Activated T-cell treated with anti-CD3 and anti-CD28 coated beads, Interleukin-2, amount 50 U/mL, for 24 hours (primary cell): ENCODE measurements around the gene ETHE1.

Experiments used
- DNase-seq: peaks from one replicate; pipeline ENCODE4 v3.0.0-alpha.2; 2020
- H3K27ac Mint-ChIP-seq: 2 replicates; pipeline ENCODE4 v1.8.0; 2020; ENCODE audit warnings: mild to moderate bottlenecking, mixed read lengths
- H3K27me3 Mint-ChIP-seq: 2 replicates; pipeline ENCODE4 v1.8.0; 2020; ENCODE audit warnings: mixed read lengths
- H3K36me3 Mint-ChIP-seq: 2 replicates; pipeline ENCODE4 v1.8.0; 2020; ENCODE audit warnings: low read depth, mixed read lengths
- H3K4me1 Mint-ChIP-seq: 2 replicates; pipeline ENCODE4 v1.8.0; 2020; ENCODE audit warnings: low read depth, mixed read lengths
- H3K4me3 Mint-ChIP-seq: 2 replicates; pipeline ENCODE4 v1.8.0; 2020; ENCODE audit warnings: mild to moderate bottlenecking, moderate library complexity, mixed read lengths
- H3K9me3 Mint-ChIP-seq: 2 replicates; pipeline ENCODE4 v1.8.0; 2020; ENCODE audit warnings: mixed read lengths

The ETHE1 gene

GRCh38 chr19:43463381-43464133, 63.4 kb downstream of the ETHE1 start:
- peaks cover 55% of the 10 kb centered on the region for H3K4me1 Mint-ChIP-seq
- peak; percentile 99 for DNase-seq

DNA sequence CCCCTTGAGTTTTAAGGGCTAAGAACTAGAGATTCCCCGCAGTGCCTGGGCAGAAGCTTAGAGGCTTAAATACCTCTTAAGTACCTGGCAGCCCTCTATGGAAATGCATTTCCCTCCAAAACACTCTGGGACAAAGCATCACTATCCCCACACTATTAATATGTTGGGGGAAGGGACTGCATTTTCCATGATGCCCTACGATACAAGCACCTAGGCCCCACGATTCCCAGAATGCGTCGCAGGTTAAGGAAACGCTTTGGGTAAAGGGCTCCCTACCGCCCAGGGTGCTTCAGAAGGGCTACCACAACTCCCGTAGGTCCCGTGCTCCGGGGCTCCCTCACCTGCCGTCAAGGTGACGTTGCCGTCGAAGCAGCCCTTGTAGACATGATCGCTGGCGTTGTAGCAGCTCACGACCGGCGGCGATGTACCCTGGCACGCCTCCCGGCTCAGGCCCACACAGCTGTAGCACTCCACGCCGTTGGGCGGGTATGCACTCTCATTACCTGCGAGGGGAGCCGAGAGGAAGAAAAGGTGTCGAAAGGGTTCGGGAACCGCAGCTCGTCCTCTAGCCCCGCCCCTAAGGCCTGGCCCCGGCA, 64.1 kb downstream of the ETHE1 start:
- peak overlapping the region; percentile 86 for H3K4me3 Mint-ChIP-seq
- peak overlapping the region; percentile 98 for H3K27ac Mint-ChIP-seq
- H3K4me1 Mint-ChIP-seq: peaks cover 49% of the 10 kb centered on the region
- no peak for DNase-seq
- peaks cover 7% of the 10 kb centered on the region for H3K36me3 Mint-ChIP-seq
- H3K27me3 Mint-ChIP-seq: no peaks in the 10 kb centered on the region
- no peaks in the 10 kb centered on the region for H3K9me3 Mint-ChIP-seq

More at GRCh38 chr19:43463381-43464133, 63.4 kb downstream of the ETHE1 start:
- Mint-ChIP-seq H3K27me3 (no peaks in the 10 kb centered on the region), H3K27ac (peak overlapping the region; percentile 98), H3K4me3 (peak overlapping the region; percentile 86), H3K36me3 (peaks cover 7% of the 10 kb centered on the region), H3K9me3 (no peaks in the 10 kb centered on the region)

DNA sequence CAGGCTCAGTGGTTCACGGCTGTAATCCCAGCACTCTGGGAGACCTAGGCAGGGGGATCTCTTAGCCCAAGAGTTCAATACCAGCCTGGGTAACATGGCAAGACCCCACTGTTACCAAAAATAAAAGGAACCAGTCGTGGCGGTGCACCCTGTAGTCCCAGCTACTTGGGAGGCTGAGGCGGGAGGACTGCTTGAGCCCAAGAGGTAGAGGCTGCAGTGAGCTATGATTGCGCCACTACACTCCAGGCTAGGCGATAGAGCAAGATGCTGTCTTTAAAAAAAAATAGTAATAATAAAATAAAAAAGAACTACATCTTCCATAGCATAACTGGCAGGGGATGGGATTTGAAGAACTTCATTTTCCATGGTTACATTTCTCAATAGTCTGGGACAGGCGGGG, 64.6 kb downstream of the ETHE1 start:
- Mint-ChIP-seq H3K4me1 (peaks cover 48% of the 10 kb centered on the region), H3K9me3 (no peaks in the 10 kb centered on the region), H3K36me3 (peaks cover 7% of the 10 kb centered on the region), H3K27ac (peak overlapping the region; percentile 84), H3K4me3 (peak overlapping the region; percentile 86), H3K27me3 (no peaks in the 10 kb centered on the region)
- DNase-seq: no peak

GRCh38 chr19:43461303-43461702, 65.7 kb downstream of the ETHE1 start:
- DNase-seq: no peak
- H3K36me3 Mint-ChIP-seq: peaks cover 7% of the 10 kb centered on the region
- H3K27me3 Mint-ChIP-seq: no peaks in the 10 kb centered on the region
- H3K27ac Mint-ChIP-seq: peak overlapping the region; percentile 19
- peaks cover 44% of the 10 kb centered on the region for H3K4me1 Mint-ChIP-seq
- no peak overlapping the region for H3K4me3 Mint-ChIP-seq
- H3K9me3 Mint-ChIP-seq: no peaks in the 10 kb centered on the region

GRCh38 chr19:43460362-43461016, 66.5 kb downstream of the ETHE1 start:
- H3K27ac Mint-ChIP-seq: no peak overlapping the region

GRCh38 chr19:43457809-43458208, 69.2 kb downstream of the ETHE1 start:
- H3K36me3 Mint-ChIP-seq: peaks cover 7% of the 10 kb centered on the region
- no peaks in the 10 kb centered on the region for H3K9me3 Mint-ChIP-seq
- no peak for DNase-seq
- H3K4me1 Mint-ChIP-seq: peaks cover 33% of the 10 kb centered on the region
- H3K27me3 Mint-ChIP-seq: no peaks in the 10 kb centered on the region
- H3K27ac Mint-ChIP-seq: no peak overlapping the region
- H3K4me3 Mint-ChIP-seq: no peak overlapping the region

More at GRCh38 chr19:43460362-43461016, 66.5 kb downstream of the ETHE1 start:
- Mint-ChIP-seq H3K36me3 (peaks cover 7% of the 10 kb centered on the region), H3K4me3 (no peak overlapping the region), H3K4me1 (peaks cover 43% of the 10 kb centered on the region), H3K9me3 (no peaks in the 10 kb centered on the region), H3K27me3 (no peaks in the 10 kb centered on the region)
- DNase-seq: no peak
